GM21381 (cell line): ENCODE results near the gene ACSM2A.
"Not testable (repeated sequence)": the region's sequence is repeated elsewhere in the genome, so short reads cannot be mapped to it uniquely, and the experiment has no call there.

Source experiments
- ATAC-seq: cut with Tn5 transposase; IDR thresholded peaks from one replicate; pipeline ENCODE4 v1.9.1; 2021; ENCODE audit warnings: mild to moderate bottlenecking, moderate library complexity; ENCODE audit not compliant: unreplicated experiment

The ACSM2A gene

DNA sequence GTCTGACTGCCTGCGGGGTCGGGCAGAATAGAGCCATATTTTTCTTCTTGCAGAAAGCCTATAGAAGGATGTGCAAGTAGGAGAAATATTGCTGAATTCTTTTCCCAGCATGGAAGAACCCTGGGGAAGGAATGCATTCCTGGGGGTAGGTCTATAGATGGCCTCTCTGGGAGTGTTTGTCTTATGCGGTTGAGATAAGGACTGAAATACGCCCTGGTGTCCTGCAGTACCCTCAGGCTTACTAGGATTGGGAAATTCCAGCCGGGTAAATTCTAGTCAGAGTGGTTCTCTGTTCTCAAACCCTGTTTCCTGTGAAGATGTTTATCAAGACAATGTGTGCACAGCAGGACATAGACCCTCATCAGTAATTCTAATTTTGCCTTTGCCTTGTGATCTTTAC lies 2.3 kb downstream of the ACSM2A start:
- ATAC-seq = not testable (repeated sequence)

DNA sequence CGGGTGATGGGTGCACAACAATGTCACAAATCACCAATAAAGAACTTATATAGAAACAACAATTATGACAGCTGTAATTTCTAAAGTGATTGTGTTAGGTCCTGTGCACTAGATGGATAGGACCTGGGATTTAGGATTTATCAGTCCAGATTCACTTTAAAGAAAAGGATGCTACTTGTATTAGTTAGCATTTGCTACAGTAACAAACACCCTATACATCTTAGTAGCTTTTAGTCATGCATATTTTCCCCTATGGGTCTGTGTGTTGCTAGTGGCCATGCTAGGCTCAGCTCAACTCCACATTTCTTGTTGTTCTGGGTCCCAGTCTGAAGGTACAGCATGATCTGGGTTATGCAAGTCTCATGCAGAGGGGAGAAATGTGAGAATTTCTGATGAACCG lies 7.9 kb downstream of the ACSM2A start:
- ATAC-seq = not testable (repeated sequence)

DNA sequence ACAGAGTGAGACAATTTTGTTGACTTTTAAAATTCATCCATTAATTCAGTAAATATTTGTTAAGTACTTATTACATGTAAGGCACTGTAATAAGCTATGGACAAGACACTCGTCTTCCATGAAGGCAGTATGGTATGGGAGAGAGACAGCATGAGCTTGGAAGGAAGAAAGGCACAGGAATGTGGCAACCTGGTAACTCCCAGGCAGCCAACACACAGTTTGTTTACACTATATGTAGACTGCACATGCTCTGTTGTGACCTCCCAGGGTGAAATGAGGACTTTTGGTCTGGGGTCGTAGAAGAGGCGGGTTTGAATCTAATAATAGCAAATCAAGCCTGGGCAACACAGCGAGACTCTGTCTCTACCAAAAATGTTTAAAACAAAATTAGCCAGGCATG lies 9.0 kb downstream of the ACSM2A start:
- not testable (repeated sequence) for ATAC-seq

- not testable (repeated sequence) for ATAC-seq
Observed at GRCh38 chr16:20468954-20469353, 17.6 kb downstream of the ACSM2A start.

GRCh38 chr16:20469930-20470329 lies 18.6 kb downstream of the ACSM2A start:
- not testable (repeated sequence) for ATAC-seq

- ATAC-seq = not testable (repeated sequence)
Observed at GRCh38 chr16:20470732-20471131, 19.4 kb downstream of the ACSM2A start.

GRCh38 chr16:20477188-20477744 lies 25.9 kb downstream of the ACSM2A start:
- ATAC-seq = not testable (repeated sequence)

GRCh38 chr16:20483989-20484388 lies 32.7 kb downstream of the ACSM2A start:
- not testable (repeated sequence) for ATAC-seq

GRCh38 chr16:20484726-20485125 lies 33.4 kb downstream of the ACSM2A start:
- no peak for ATAC-seq

GRCh38 chr16:20485408-20485807 lies 34.1 kb downstream of the ACSM2A start:
- no peak for ATAC-seq

DNA sequence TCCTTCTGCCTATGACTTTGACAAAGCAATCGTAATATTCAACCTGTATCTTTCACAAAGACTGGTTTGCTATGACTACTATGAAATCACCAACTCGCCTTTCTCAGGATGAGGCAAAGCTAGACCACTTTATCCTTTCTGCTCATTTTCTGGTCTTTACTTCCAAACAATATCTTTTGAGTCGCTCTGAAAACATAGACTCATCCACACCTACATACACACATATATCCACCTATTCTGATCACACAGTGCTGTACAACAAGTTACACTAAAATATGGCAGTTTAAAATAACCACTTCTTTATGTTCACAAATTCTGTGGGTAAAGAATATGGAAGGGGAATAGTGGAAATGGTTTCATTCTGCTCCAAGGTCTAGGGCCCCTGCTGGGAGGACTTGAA lies 39.7 kb downstream of the ACSM2A start:
- not testable (repeated sequence) for ATAC-seq

DNA sequence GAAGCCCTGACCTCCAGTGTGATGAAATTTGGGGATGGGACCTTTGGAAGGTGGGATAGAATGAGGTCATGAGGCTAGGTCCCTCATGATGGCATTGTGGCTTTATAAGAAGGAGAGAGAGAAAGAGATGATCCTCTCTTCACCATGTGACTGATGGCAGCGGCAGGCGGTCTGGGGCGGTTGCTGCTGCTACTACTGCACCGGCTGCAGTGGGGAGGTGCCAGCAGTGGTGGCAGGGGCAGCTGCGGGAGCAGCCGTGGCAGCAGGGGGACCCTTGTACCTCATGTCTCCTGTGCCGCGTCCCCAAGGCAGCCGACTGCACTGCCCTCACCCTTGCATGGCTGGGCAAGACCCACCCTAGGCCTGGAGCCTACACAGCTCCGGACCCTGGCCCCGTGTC lies 40.1 kb downstream of the ACSM2A start:
- ATAC-seq = not testable (repeated sequence)

GRCh38 chr16:20504418-20504817 lies 53.1 kb downstream of the ACSM2A start:
- no peak for ATAC-seq

DNA sequence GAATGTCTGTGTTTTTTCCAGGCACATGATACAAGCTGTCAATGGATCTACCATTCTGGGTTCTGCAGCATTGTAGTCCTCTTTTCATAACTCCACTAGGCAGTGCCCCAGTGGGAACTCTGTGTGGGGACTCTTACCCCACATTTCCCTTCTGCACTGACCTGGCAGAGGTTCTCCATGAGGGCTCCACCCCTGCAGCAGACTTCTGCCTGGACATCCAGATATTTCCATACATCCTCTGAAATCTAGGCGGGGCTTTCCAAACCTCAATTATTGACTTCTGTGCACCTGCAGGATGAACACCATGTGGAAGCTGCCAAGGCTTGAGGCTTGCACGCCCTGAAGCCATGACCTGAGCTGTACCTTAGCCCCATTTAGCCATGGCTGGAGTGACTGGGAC lies 56.0 kb downstream of the ACSM2A start:
- no peak for ATAC-seq

GRCh38 chr16:20510323-20510722 lies 59.0 kb downstream of the ACSM2A start:
- ATAC-seq = no peak

DNA sequence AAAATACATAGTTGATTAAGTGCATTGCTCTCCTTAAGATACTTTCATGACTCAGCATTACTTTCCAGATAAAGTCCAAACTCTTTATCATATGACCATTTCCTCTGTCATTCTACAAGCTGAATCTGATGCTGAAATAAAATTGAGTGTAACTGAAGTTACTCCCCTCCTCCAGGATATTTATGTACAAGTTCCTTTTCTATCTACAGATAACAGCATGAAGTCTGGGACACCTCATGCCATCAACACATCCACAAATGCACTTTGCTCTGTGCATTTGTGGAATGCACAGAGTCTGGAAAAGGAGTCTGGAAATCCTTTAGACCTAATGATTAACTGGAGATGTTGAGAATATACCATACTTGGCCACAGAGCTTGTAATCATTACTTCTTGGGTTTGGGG lies 64.4 kb downstream of the ACSM2A start:
- ATAC-seq = no peak

DNA sequence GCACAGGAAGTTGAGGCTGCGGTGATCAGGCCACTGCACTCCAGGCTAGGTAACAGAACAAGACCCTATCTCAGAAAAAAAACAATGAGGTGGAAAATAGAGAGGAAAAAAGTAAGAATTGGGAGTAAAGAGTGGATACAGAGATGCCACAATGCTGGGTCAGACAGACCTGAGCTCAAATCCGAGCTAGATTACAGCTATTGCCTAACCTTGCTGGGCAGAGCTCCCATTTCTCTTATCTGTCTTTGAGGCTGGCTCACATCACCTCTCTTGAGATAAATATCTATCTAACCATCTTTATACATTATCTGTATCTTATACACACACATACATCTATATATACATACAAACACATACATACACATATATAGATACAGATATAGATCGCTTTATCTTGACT lies 65.8 kb downstream of the ACSM2A start:
- ATAC-seq = no peak

- ATAC-seq = no peak
Observed at GRCh38 chr16:20519231-20519630, 67.9 kb downstream of the ACSM2A start.

DNA sequence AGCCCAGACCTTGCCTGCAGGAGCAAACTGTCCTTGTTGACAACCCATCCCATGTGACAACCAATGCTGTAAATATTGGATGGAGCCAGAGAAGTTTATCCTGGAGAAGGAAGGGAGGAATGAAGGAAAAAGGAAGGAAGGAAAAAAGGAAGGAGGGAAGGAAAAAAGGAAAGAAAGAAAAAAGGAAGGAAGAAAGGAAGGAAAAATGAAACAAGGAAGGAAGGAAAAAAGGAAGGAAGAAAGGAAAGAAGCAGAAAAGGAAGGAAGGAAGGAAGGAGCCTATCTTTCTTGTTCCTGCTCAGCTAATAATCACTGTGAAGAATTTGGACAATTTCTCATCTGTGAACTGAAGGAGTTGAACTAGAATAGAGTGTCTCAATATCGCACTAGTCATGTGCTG lies 68.8 kb downstream of the ACSM2A start:
- no peak for ATAC-seq

GRCh38 chr16:20531795-20532194 lies 80.5 kb downstream of the ACSM2A start:
- ATAC-seq = not testable (repeated sequence)

DNA sequence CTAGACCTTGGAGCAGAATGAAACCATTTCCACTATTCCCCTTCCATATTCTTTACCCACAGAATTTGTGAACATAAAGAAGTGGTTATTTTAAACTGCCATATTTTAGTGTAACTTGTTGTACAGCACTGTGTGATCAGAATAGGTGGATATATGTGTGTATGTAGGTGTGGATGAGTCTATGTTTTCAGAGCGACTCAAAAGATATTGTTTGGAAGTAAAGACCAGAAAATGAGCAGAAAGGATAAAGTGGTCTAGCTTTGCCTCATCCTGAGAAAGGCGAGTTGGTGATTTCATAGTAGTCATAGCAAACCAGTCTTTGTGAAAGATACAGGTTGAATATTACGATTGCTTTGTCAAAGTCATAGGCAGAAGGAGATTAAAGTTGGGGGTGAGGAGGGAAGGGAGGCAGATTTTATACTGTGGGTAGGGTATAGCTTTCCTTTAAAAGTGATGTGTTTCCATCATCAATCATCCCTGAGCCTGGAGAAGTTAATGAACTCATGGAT lies 81.0 kb downstream of the ACSM2A start:
- not testable (repeated sequence) for ATAC-seq

DNA sequence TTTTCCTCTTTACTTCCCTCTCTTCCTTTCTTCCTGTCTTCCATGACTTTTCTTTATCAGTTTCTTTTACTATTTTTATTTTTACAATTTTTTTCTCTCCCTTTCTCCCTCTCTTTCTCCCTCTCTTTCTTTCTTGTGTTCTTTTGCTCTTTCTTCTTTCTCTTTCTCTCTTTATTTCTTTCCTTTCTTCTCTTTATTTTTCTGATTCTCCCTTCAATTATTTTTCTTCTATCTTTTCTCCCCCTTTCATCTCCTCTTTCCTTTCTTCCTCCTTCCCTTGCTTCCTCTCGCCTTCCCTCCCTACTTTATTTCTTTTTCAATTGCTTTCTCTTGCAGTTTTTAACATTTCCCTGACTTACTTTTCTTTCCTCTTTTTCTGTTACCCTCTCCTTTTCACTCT lies 85.3 kb downstream of the ACSM2A start:
- ATAC-seq = not testable (repeated sequence)
